22Rv1 (cell line): ENCODE measurements around the gene SLC24A4.

Experiments used
- CTCF ChIP-seq: fragments of 450-650 bp; IDR thresholded peaks from 2 replicates; pipeline ENCODE4 v1.5.1; 2017; ENCODE audit warnings: mild to moderate bottlenecking
- ZFX ChIP-seq: fragments of 450-650 bp; IDR thresholded peaks from 2 replicates; pipeline ENCODE4 v1.6.1; 2017; ENCODE audit warnings: antibody characterized with exemption, borderline replicate concordance

- TF ChIP-seq CTCF (no peak), ZFX (no peak)
These were observed 205.6 kb downstream of the SLC24A4 start for GRCh38 chr14:92528486-92529100.
